ENCODE results near the gene NACC2.

DNA sequence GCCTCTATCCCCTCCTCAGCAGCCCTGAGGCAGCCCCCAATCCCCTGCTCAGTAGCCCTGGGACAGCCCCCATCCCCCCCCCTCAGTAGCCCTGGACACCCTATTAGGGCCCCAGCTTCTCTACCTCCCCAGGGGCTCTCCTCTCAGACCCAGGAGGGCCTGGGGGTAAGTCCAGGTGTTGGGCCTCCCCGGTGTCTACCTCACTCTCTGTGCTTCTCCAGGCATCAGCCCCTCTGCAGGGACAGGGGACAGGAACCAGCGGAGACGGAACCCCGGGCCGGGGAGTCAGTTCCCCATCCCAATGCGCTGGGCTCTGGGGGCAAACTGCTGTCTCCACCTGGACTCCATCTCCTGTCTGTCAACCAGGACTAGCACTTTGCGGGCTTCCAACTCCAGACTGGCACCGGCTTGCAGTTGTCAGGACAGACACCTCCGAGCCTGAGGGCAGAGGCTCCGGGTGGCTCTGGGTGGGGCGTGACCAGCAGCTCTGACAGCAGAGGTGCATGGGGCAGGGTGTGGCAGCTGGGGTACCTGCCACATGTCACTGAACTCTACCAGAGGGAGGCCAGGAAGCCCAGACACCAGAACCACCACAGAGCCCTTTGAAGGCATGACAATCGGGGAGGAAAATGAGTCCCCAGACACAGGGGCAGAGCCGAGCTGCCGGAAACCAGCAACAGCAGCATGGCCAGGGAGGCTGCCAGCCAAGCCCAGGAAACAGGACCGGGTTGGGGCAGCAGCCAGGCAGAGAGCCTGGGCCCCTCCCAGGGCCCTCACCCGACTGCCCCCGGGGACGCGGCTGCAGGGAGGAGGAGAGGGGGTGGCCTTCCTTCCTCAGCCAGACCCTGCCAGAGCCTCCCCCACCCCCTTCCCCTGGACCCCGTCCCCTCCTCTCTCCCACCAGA, 116.2 kb downstream of the NACC2 start:
- TF ChIP-seq, protein P1, sequence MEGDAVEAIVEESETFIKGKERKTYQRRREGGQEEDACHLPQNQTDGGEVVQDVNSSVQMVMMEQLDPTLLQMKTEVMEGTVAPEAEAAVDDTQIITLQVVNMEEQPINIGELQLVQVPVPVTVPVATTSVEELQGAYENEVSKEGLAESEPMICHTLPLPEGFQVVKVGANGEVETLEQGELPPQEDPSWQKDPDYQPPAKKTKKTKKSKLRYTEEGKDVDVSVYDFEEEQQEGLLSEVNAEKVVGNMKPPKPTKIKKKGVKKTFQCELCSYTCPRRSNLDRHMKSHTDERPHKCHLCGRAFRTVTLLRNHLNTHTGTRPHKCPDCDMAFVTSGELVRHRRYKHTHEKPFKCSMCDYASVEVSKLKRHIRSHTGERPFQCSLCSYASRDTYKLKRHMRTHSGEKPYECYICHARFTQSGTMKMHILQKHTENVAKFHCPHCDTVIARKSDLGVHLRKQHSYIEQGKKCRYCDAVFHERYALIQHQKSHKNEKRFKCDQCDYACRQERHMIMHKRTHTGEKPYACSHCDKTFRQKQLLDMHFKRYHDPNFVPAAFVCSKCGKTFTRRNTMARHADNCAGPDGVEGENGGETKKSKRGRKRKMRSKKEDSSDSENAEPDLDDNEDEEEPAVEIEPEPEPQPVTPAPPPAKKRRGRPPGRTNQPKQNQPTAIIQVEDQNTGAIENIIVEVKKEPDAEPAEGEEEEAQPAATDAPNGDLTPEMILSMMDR (IDR thresholded peaks at IDR 0.05): no peak
- no peak for TF ChIP-seq POLR2A (IDR thresholded peaks at IDR 0.05)

Data from right lobe of liver (tissue), 4 donors.